Stimulated activated memory B cell treated with anti-CD40 and anti-IgM and Interleukin-4, amounts not matched to agents 10 μg/mL and 1 μg/mL and 100 μg/mL, for 72 hours (primary cell): ENCODE data around the gene INTS4.
"Not testable (repeated sequence)": the region's sequence is repeated elsewhere in the genome, so short reads cannot be mapped to it uniquely, and the experiment has no call there.

Experiments used
- ATAC-seq: fragments of 150-1000 bp; cut with Tn5 transposase; 2 replicates; pipeline ENCODE4 v1.10.0; 2021
- H3K27ac Mint-ChIP-seq: one replicate; pipeline ENCODE4 v1.8.0; 2022; ENCODE audit warnings: mild to moderate bottlenecking, mixed read lengths
- H3K27me3 Mint-ChIP-seq: one replicate; pipeline ENCODE4 v1.8.0; 2022; ENCODE audit warnings: mixed read lengths
- H3K36me3 Mint-ChIP-seq: one replicate; pipeline ENCODE4 v1.8.0; 2022; ENCODE audit warnings: mixed read lengths
- H3K4me1 Mint-ChIP-seq: one replicate; pipeline ENCODE4 v1.8.0; 2022; ENCODE audit warnings: mixed read lengths
- H3K4me3 Mint-ChIP-seq: one replicate; pipeline ENCODE4 v1.8.0; 2022; ENCODE audit warnings: mild to moderate bottlenecking, moderate library complexity, mixed read lengths
- H3K9me3 Mint-ChIP-seq: one replicate; pipeline ENCODE4 v1.8.0; 2022; ENCODE audit warnings: mixed read lengths

INTS4 gene

GRCh38 chr11:77843700-77844099, 150.8 kb downstream of the INTS4 start:
- H3K27me3 Mint-ChIP-seq, ATAC-seq, H3K4me3 Mint-ChIP-seq, H3K4me1 Mint-ChIP-seq, H3K27ac Mint-ChIP-seq: not testable (repeated sequence)
- Mint-ChIP-seq H3K36me3 (peaks cover 62% of the 10 kb centered on the region), H3K9me3 (peaks cover 12% of the 10 kb centered on the region)

DNA sequence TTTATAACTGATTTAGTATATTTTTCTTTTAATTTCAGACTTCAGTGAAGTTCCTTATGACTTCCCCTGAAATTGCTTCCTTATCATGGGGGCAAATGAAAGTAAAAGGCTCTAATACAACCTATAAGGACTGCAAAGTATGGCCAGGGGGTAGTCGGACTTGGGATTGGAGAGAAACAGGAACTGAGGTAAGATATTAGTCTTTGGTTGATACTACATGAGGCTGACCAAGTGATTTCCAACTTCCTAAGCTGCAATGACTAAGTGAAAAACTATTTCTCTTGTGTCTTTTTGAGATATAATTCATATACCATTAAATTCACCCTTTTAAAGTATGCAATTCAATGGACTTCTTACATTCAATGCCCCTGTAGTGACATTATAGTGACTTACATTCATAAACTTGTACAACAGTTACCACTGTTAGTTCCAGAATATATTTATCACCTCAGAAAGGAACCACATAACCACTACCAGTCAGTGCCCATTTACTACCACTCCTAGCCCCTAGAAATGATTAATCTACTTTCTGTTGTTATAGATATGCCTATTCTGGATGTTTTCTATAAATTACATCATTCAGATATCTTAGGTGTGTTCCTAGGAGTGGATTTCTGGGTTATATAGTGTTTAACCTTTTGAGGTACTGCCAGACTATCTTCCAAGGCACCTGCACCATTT, 151.9 kb downstream of the INTS4 start:
- Mint-ChIP-seq H3K27ac (no peak overlapping the region), H3K4me3 (no peak overlapping the region), H3K4me1 (no peaks in the 10 kb centered on the region), H3K9me3 (peaks cover 12% of the 10 kb centered on the region), H3K27me3 (no peaks in the 10 kb centered on the region), H3K36me3 (peaks cover 58% of the 10 kb centered on the region)
- ATAC-seq = no peak

DNA sequence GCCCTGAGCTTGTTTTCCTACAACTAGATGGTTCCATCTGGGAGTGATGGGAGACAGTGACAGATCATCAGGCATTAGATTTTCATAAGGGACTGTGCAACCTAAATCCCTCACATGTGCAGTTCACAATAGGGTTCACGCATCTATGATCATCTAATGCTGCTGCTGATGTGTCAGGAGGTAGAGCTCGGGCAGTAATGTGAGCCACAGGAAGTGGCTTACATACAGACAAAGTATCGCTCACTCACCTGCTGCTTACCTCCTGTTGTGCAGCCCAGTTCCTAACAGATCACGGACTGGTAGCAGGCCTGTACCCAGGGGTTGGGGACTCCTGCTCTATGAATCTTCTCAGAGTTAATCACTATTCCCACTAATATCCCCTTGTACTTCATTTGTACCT, 161.2 kb downstream of the INTS4 start:
- Mint-ChIP-seq H3K36me3 (no peaks in the 10 kb centered on the region), H3K4me1 (no peaks in the 10 kb centered on the region), H3K4me3 (no peak overlapping the region), H3K27ac (no peak overlapping the region), H3K27me3 (no peaks in the 10 kb centered on the region), H3K9me3 (no peaks in the 10 kb centered on the region)
- no peak for ATAC-seq

GRCh38 chr11:77828926-77829325, 165.5 kb downstream of the INTS4 start:
- Mint-ChIP-seq H3K9me3 (no peaks in the 10 kb centered on the region), H3K27ac (no peak overlapping the region), H3K36me3 (no peaks in the 10 kb centered on the region), H3K4me1 (no peaks in the 10 kb centered on the region), H3K4me3 (no peak overlapping the region), H3K27me3 (no peaks in the 10 kb centered on the region)
- ATAC-seq = no peak
